Keratinocyte (primary cell): ENCODE results near the gene PRAMEF12. TPM values are rescaled to one million over a fixed set of nuclear protein-coding genes. Genes with fewer than 3 reads are reported as not detected.

Source experiments
- DNase-seq: peaks from one replicate; pipeline ENCODE4 v3.0.0-alpha.2; 2011; ENCODE audit warnings: low read depth, missing footprints, low spot score
- FAIRE-seq: peaks from 2 replicates; lab custom pipeline; 2011; peaks lifted over from hg19 to GRCh38; lab: Jason Lieb, UNC
- H2AFZ ChIP-seq: 2 replicates; pipeline ENCODE4 v1.6.0; 2012; ENCODE audit warnings: low read length, control low read depth, inconsistent platforms; ENCODE audit not compliant: control insufficient read depth
- H3K27ac ChIP-seq: 2 replicates; pipeline ENCODE4 v1.5.1; 2011; ENCODE audit warnings: low read length; ENCODE audit not compliant: control insufficient read depth, insufficient read depth
- H3K27me3 ChIP-seq: 3 replicates; pipeline ENCODE4 v1.6.0; 2011; ENCODE audit warnings: low read length; ENCODE audit not compliant: control insufficient read depth, insufficient read depth; ENCODE audit errors: extremely low read depth
- H3K36me3 ChIP-seq, 2 experiments: 2 replicates in 1 of 2; 3 replicates in 1 of 2; pipeline ENCODE4 v1.5.1; 2011; ENCODE audit warnings: low read length in 2 of 2, mild to moderate bottlenecking in 1 of 2; ENCODE audit not compliant: control insufficient read depth in 2 of 2, insufficient read depth in 2 of 2; ENCODE audit errors: extremely low read depth in 1 of 2
- H3K4me1 ChIP-seq: 3 replicates; pipeline ENCODE4 v1.5.1; 2011; ENCODE audit warnings: low read length; ENCODE audit not compliant: control insufficient read depth, insufficient read depth; ENCODE audit errors: extremely low read depth
- H3K4me2 ChIP-seq: 3 replicates; pipeline ENCODE4 v1.6.0; 2011; ENCODE audit warnings: low read depth, low read length; ENCODE audit not compliant: control insufficient read depth, insufficient read depth; ENCODE audit errors: extremely low read depth
- H3K4me3 ChIP-seq, 3 experiments: fragments of 200-600 bp in 1 of 3; sonication (generic) in 1 of 3; 2 replicates in 2 of 3; 3 replicates in 1 of 3; pipeline ENCODE4 v1.5.1; 2011 to 2016; ENCODE audit warnings: low read length in 3 of 3, mild to moderate bottlenecking in 3 of 3, control low read depth in 2 of 3, inconsistent platforms in 1 of 3, low read depth in 1 of 3, mixed read lengths in 1 of 3, mixed run types in 1 of 3, moderate library complexity in 1 of 3; ENCODE audit not compliant: control insufficient read depth in 2 of 3, insufficient read depth in 2 of 3; ENCODE audit errors: extremely low read depth in 1 of 3
- H3K79me2 ChIP-seq: 2 replicates; pipeline ENCODE4 v1.6.0; 2012; ENCODE audit warnings: low read length; ENCODE audit not compliant: control insufficient read depth, insufficient read depth
- H3K9ac ChIP-seq: 3 replicates; pipeline ENCODE4 v1.6.0; 2011; ENCODE audit warnings: low read length; ENCODE audit not compliant: control insufficient read depth, insufficient read depth; ENCODE audit errors: extremely low read depth
- H3K9me1 ChIP-seq: 3 replicates; pipeline ENCODE4 v1.6.0; 2011; ENCODE audit warnings: low read length; ENCODE audit not compliant: control insufficient read depth, insufficient read depth; ENCODE audit errors: extremely low read depth
- H3K9me3 ChIP-seq: 2 replicates; pipeline ENCODE4 v1.5.1; 2012; ENCODE audit warnings: low read depth, low read length; ENCODE audit not compliant: control insufficient read depth
- H4K20me1 ChIP-seq: 3 replicates; pipeline ENCODE4 v1.6.0; 2011; ENCODE audit warnings: low read length; ENCODE audit not compliant: control insufficient read depth, insufficient read depth; ENCODE audit errors: extremely low read depth
- EZH2 ChIP-seq: IDR thresholded peaks from one replicate; pipeline ENCODE4 v1.6.1; 2012; ENCODE audit warnings: inconsistent platforms, mild to moderate bottlenecking, low read length, moderate library complexity
- dilution Hi-C: fragments of 300-500 bp; cut with MboI; formaldehyde crosslinking; loops from one replicate; pipeline ENCODE4 v1.7.0; 2020; ENCODE audit warnings: low sequenced_read_pairs; ENCODE audit not compliant: extremely low pct_ligation_motif_present
- polyA plus RNA-seq, 5 experiments: library from polyadenylated mRNA; depleted of rRNA in 3 of 5; stranded (reverse) in 3 of 5; stranded (forward) in 1 of 5; unstranded in 1 of 5; fragments of >200 nt; gene quantifications; 1 replicate in 1 of 5; 2 replicates in 3 of 5; 3 replicates in 1 of 5; pipeline versions ENCODE4 v1.2.1 to v1.2.3, GENCODE V29; 2011 to 2012; ENCODE audit warnings: missing spikeins in 2 of 5, low read depth in 1 of 5, low replicate concordance in 1 of 5
- TF ChIP-seq, protein P1 (sequence below), 3 experiments: IDR thresholded peaks in 1 of 3; conservative IDR thresholded peaks in 1 of 3; optimal IDR thresholded peaks in 1 of 3; 2 replicates in 2 of 3; 3 replicates in 1 of 3; pipeline versions ENCODE3 to v1.5.1; 2011; ENCODE audit warnings: low read length in 3 of 3, mild to moderate bottlenecking in 3 of 3, moderate library complexity in 2 of 3, control low read depth in 1 of 3, inconsistent platforms in 1 of 3; ENCODE audit not compliant: insufficient read depth in 2 of 3; ENCODE audit errors: extremely low read depth in 1 of 3

The PRAMEF12 gene
- polyA plus RNA-seq, 1 donor (not counting 4 experiments of a cell fraction or from before 2014, with no cell fraction given) = not detected

DNA sequence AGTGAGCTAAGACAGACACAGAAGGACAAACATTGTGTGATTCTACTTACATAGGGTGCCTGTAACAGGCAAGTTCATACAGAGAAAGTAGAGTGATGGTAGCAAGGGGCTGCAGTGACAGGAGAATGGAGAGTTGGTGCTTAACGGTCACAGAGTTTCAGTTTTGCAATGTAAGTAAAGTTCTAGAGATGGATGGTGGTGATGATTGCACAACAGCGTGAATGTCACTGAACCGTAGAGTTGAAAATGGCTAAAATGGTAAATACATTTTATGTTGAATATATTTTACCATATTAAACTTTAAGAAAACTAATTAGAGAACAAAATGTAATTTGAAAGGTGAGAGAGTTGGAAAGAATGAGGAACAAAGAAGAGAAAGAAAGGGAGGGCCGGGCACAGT is 18.8 kb upstream of the PRAMEF12 start:
- DNase-seq (no peak), FAIRE-seq (no peak)
- no peak overlapping the region for H3K4me2 ChIP-seq
- no peak overlapping the region for H3K4me3 ChIP-seq
- H3K9me3 ChIP-seq = no peaks in the 10 kb centered on the region
- no peaks in the 10 kb centered on the region for H3K79me2 ChIP-seq
- H3K9me1 ChIP-seq = no peaks in the 10 kb centered on the region
- no peaks in the 10 kb centered on the region for H3K4me1 ChIP-seq
- H2AFZ ChIP-seq = no peak overlapping the region
- TF ChIP-seq EZH2 = no peak
- TF ChIP-seq, protein P1, sequence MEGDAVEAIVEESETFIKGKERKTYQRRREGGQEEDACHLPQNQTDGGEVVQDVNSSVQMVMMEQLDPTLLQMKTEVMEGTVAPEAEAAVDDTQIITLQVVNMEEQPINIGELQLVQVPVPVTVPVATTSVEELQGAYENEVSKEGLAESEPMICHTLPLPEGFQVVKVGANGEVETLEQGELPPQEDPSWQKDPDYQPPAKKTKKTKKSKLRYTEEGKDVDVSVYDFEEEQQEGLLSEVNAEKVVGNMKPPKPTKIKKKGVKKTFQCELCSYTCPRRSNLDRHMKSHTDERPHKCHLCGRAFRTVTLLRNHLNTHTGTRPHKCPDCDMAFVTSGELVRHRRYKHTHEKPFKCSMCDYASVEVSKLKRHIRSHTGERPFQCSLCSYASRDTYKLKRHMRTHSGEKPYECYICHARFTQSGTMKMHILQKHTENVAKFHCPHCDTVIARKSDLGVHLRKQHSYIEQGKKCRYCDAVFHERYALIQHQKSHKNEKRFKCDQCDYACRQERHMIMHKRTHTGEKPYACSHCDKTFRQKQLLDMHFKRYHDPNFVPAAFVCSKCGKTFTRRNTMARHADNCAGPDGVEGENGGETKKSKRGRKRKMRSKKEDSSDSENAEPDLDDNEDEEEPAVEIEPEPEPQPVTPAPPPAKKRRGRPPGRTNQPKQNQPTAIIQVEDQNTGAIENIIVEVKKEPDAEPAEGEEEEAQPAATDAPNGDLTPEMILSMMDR (optimal IDR thresholded peaks at IDR 0.05 in 1 of 3, IDR thresholded peaks at IDR 0.05 in 1 of 3, conservative IDR thresholded peaks at IDR 0.05 in 1 of 3; ENCODE audit: extremely low read depth in 1 of 3, insufficient read depth in 2 of 3, low read length in 3 of 3) = no peak
- no peak overlapping the region for H3K9ac ChIP-seq
- H3K27ac ChIP-seq = no peak overlapping the region
- no peaks in the 10 kb centered on the region for H3K36me3 ChIP-seq
- H4K20me1 ChIP-seq = no peaks in the 10 kb centered on the region
- no peaks in the 10 kb centered on the region for H3K27me3 ChIP-seq
- dilution Hi-C loops = no loop called here

- dilution Hi-C loops = no loop called here
- H3K9me1 ChIP-seq = no peaks in the 10 kb centered on the region
These were observed 17.3 kb upstream of the PRAMEF12 start for GRCh38 chr1:12756273-12756672.

More at GRCh38 chr1:12756273-12756672, 17.3 kb upstream of the PRAMEF12 start:
- Histone ChIP-seq H3K4me3 (no peak overlapping the region), H3K27me3 (no peaks in the 10 kb centered on the region), H3K4me1 (no peaks in the 10 kb centered on the region), H3K9ac (no peak overlapping the region), H2AFZ (no peak overlapping the region), H3K9me3 (no peaks in the 10 kb centered on the region), H4K20me1 (no peaks in the 10 kb centered on the region), H3K27ac (no peak overlapping the region), H3K79me2 (no peaks in the 10 kb centered on the region), H3K36me3 (no peaks in the 10 kb centered on the region), H3K4me2 (no peak overlapping the region)
- DNase-seq = no peak
- FAIRE-seq = no peak
- TF ChIP-seq, protein P1 (optimal IDR thresholded peaks at IDR 0.05 in 1 of 3, IDR thresholded peaks at IDR 0.05 in 1 of 3, conservative IDR thresholded peaks at IDR 0.05 in 1 of 3; ENCODE audit: extremely low read depth in 1 of 3, insufficient read depth in 2 of 3, low read length in 3 of 3) = no peak
- TF ChIP-seq EZH2 = no peak
